Hepatocyte (in vitro differentiated cells): ENCODE data around the gene SSR1. TPM values are rescaled to one million over a fixed set of nuclear protein-coding genes. Genes with fewer than 3 reads are reported as not detected.

ENCODE experiments used
- DNase-seq: peaks from one replicate; pipeline ENCODE4 v3.0.0-alpha.2; 2016; ENCODE audit warnings: low spot score
- H2AFZ ChIP-seq: fragments of 200-600 bp; sonication (generic); 2 replicates; pipeline ENCODE4 v1.6.0; 2016; ENCODE audit warnings: antibody characterized with exemption, mild to moderate bottlenecking
- H3K27ac ChIP-seq: fragments of 200-600 bp; sonication (generic); 2 replicates; pipeline ENCODE4 v1.5.1; 2016; ENCODE audit warnings: mild to moderate bottlenecking
- H3K27me3 ChIP-seq: fragments of 200-600 bp; sonication (generic); 2 replicates; pipeline ENCODE4 v1.6.1; 2016
- H3K36me3 ChIP-seq: fragments of 200-600 bp; sonication (generic); replicated peaks from 2 replicates; pipeline ENCODE4 v1.5.1; 2016; ENCODE audit warnings: low read depth; ENCODE audit not compliant: insufficient read depth
- H3K4me1 ChIP-seq: fragments of 200-600 bp; sonication (generic); 2 replicates; pipeline ENCODE4 v1.5.1; 2016; ENCODE audit warnings: mild to moderate bottlenecking, moderate library complexity; ENCODE audit not compliant: insufficient read depth
- H3K4me2 ChIP-seq: fragments of 200-600 bp; sonication (generic); 2 replicates; pipeline ENCODE4 v1.6.0; 2016
- H3K4me3 ChIP-seq: fragments of 200-600 bp; sonication (generic); 2 replicates; pipeline ENCODE4 v1.5.1; 2016; ENCODE audit warnings: mild to moderate bottlenecking
- H3K79me2 ChIP-seq: fragments of 200-600 bp; sonication (generic); 2 replicates; pipeline ENCODE4 v1.6.0; 2017; ENCODE audit warnings: mild to moderate bottlenecking
- H3K9me2 ChIP-seq: fragments of 200-600 bp; sonication (generic); replicated peaks from 2 replicates; pipeline ENCODE4 v1.6.0; 2017; ENCODE audit warnings: mild to moderate bottlenecking; ENCODE audit not compliant: insufficient read depth
- H3K9me3 ChIP-seq: fragments of 200-600 bp; sonication (generic); 2 replicates; pipeline ENCODE4 v1.5.1; 2016; ENCODE audit warnings: low read depth, mild to moderate bottlenecking
- H4K20me1 ChIP-seq: fragments of 200-600 bp; sonication (generic); 2 replicates; pipeline ENCODE4 v1.6.0; 2016; ENCODE audit warnings: mild to moderate bottlenecking; ENCODE audit not compliant: insufficient read depth, poor library complexity, severe bottlenecking
- CTCF ChIP-seq: fragments of 200-600 bp; sonication (generic); IDR thresholded peaks from 2 replicates; pipeline ENCODE4 v1.5.1; 2016; ENCODE audit warnings: antibody characterized with exemption, mild to moderate bottlenecking; ENCODE audit not compliant: poor library complexity
- EZH2 ChIP-seq: fragments of 200-600 bp; sonication (generic); IDR thresholded peaks from 2 replicates; pipeline ENCODE4 v1.6.1; 2016; ENCODE audit warnings: antibody characterized with exemption, mild to moderate bottlenecking, borderline replicate concordance
- EZH2phosphoT487 ChIP-seq: fragments of 200-600 bp; sonication (generic); IDR thresholded peaks from one replicate; pipeline ENCODE4 v1.6.1; 2018; ENCODE audit warnings: antibody characterized with exemption, mild to moderate bottlenecking, low read depth, moderate library complexity; ENCODE audit not compliant: unreplicated experiment, severe bottlenecking
- WGBS: methylation state at CpG from one replicate; pipeline ENCODE4 v1.1.6; 2016; ENCODE audit warnings: low lambda C conversion rate; ENCODE audit errors: missing lambda C conversion rate; 5-methylcytosine and 5-hydroxymethylcytosine counted together
- polyA plus RNA-seq: library from polyadenylated mRNA; unstranded; fragments of >200 nt; fragmentation: Nextera tagmentation; extraction: Ambion mirVana; gene quantifications from 2 replicates; pipeline ENCODE4 v1.2.1, GENCODE V29; 2016
- total RNA-seq: library from RNA; depleted of rRNA; stranded (reverse); fragments of >200 nt; gene quantifications from 2 replicates; pipeline ENCODE4 v1.2.3, GENCODE V29; 2014

The SSR1 gene
- total and polyA plus RNA-seq, 2 experiments from 2014 or later: 170 to 195 TPM

- Histone ChIP-seq H3K9me3 (no peaks in the 10 kb centered on the region), H2AFZ (no peak overlapping the region), H3K79me2 (no peaks in the 10 kb centered on the region), H3K27me3 (no peaks in the 10 kb centered on the region), H3K4me3 (no peak overlapping the region), H3K36me3 (no peaks in the 10 kb centered on the region), H3K9me2 (no peaks in the 10 kb centered on the region), H3K4me1 (no peaks in the 10 kb centered on the region), H4K20me1 (no peaks in the 10 kb centered on the region), H3K27ac (no peak overlapping the region), H3K4me2 (no peak overlapping the region)
- DNase-seq: no peak
- TF ChIP-seq EZH2 (no peak), CTCF (no peak), EZH2phosphoT487 (no peak)
- 97% methylated on average over 28 of the region's 29 CpGs for WGBS
Observed at GRCh38 chr6:7343546-7344475, 30.8 kb upstream of the SSR1 start.

GRCh38 chr6:7341989-7342742, 29.2 kb upstream of the SSR1 start:
- 82% methylated on average over 9 of the region's 9 CpGs for WGBS
- DNase-seq: peak; percentile 51
- no peaks in the 10 kb centered on the region for H3K4me1 ChIP-seq
- peak overlapping the region; percentile 9 for H3K27ac ChIP-seq
- TF ChIP-seq CTCF (no peak), EZH2 (no peak), EZH2phosphoT487 (no peak)
- no peaks in the 10 kb centered on the region for H4K20me1 ChIP-seq
- no peaks in the 10 kb centered on the region for H3K27me3 ChIP-seq
- H3K4me3 ChIP-seq: no peak overlapping the region
- no peaks in the 10 kb centered on the region for H3K9me2 ChIP-seq
- H3K4me2 ChIP-seq: no peak overlapping the region
- H3K9me3 ChIP-seq: no peaks in the 10 kb centered on the region
- H2AFZ ChIP-seq: no peak overlapping the region
- H3K79me2 ChIP-seq: no peaks in the 10 kb centered on the region
- no peaks in the 10 kb centered on the region for H3K36me3 ChIP-seq

- H3K4me1 ChIP-seq: no peaks in the 10 kb centered on the region
- H3K79me2 ChIP-seq: no peaks in the 10 kb centered on the region
- H3K36me3 ChIP-seq: no peaks in the 10 kb centered on the region
- no peak for DNase-seq
- no peaks in the 10 kb centered on the region for H4K20me1 ChIP-seq
- no peak overlapping the region for H3K27ac ChIP-seq
- H3K9me3 ChIP-seq: no peaks in the 10 kb centered on the region
- no peaks in the 10 kb centered on the region for H3K9me2 ChIP-seq
- WGBS: 93% methylated on average over 3 of the region's 3 CpGs
- no peaks in the 10 kb centered on the region for H3K27me3 ChIP-seq
- TF ChIP-seq EZH2phosphoT487 (no peak), CTCF (no peak), EZH2 (no peak)
- no peak overlapping the region for H3K4me2 ChIP-seq
- H2AFZ ChIP-seq: no peak overlapping the region
- no peak overlapping the region for H3K4me3 ChIP-seq
Observed at GRCh38 chr6:7341271-7341670, 28.3 kb upstream of the SSR1 start.
